Colonic mucosa (tissue), 4 donors: ENCODE results near the gene OR8A1. TPM values are rescaled to one million over a fixed set of nuclear protein-coding genes. Genes with fewer than 3 reads are reported as not detected.

ENCODE experiments used
- DNase-seq: peaks from one replicate; pipeline ENCODE4 v3.0.0-alpha.2; 2020
- H3K27ac ChIP-seq: fragments of 200-600 bp; one replicate; pipeline ENCODE4 v1.8.0; 2021
- H3K27me3 ChIP-seq: fragments of 200-600 bp; one replicate; pipeline ENCODE4 v1.8.0; 2021
- H3K36me3 ChIP-seq: fragments of 200-600 bp; one replicate; pipeline ENCODE4 v1.8.0; 2021
- H3K4me1 ChIP-seq: fragments of 200-600 bp; one replicate; pipeline ENCODE4 v1.8.0; 2021; ENCODE audit warnings: mild to moderate bottlenecking
- H3K4me3 ChIP-seq: fragments of 200-600 bp; one replicate; pipeline ENCODE4 v1.8.0; 2021
- H3K9ac ChIP-seq, 2 donors: one replicate each; pipeline ENCODE4 v1.7.0; 2013; ENCODE audit warnings: control low read depth in 2 of 2, low read depth in 2 of 2, low read length in 2 of 2
- H3K9me3 ChIP-seq: fragments of 200-600 bp; one replicate; pipeline ENCODE4 v1.8.0; 2021
- CTCF ChIP-seq: fragments of 200-600 bp; IDR thresholded peaks from one replicate; pipeline ENCODE4 v1.8.0; 2022; ENCODE audit warnings: antibody characterized with exemption, mild to moderate bottlenecking
- intact Hi-C: fragments of 100-400 bp; cut with DNase I; formaldehyde crosslinking; loops from one replicate; pipeline ENCODE4 v1.14.1; 2022
- total RNA-seq, 2 donors: library from RNA; stranded (reverse); fragmentation: NEBNext Ultra II Directional in 1 of 2; extraction: Animal tissue kit (Norgen Biotek cat#: 25700) in 1 of 2; gene quantifications; one replicate each; pipeline ENCODE4 v1.2.1, GENCODE V29; 2021
- donor health status: healthy.
- donor health status: DM: no; HTN: no; CAD: no.
- donor health status: DM: no; HTN: no; CAD: no.

The OR8A1 gene
- total RNA-seq, 2 donors from 2014 or later: not detected

GRCh38 chr11:124591430-124591829, 21.6 kb downstream of the OR8A1 start:
- intact Hi-C loops: loop anchor here (5.0 to 10.0 kb wide), 2 partner anchors 174 to 517 kb away; no protein-coding TSS in a partner anchor
- H3K4me3 ChIP-seq: no peak overlapping the region
- H3K27ac ChIP-seq: no peak overlapping the region
- no peak for TF ChIP-seq CTCF
- H3K4me1 ChIP-seq: no peaks in the 10 kb centered on the region
- H3K9me3 ChIP-seq: no peaks in the 10 kb centered on the region
- no peaks in the 10 kb centered on the region for H3K27me3 ChIP-seq
- DNase-seq: no peak
- no peaks in the 10 kb centered on the region for H3K36me3 ChIP-seq
- H3K9ac ChIP-seq: no peak overlapping the region

GRCh38 chr11:124592627-124593026, 22.8 kb downstream of the OR8A1 start:
- Histone ChIP-seq H3K27me3 (no peaks in the 10 kb centered on the region), H3K27ac (no peak overlapping the region), H3K9ac (no peak overlapping the region), H3K4me3 (no peak overlapping the region), H3K4me1 (no peaks in the 10 kb centered on the region), H3K9me3 (no peaks in the 10 kb centered on the region), H3K36me3 (no peaks in the 10 kb centered on the region)
- intact Hi-C loops: loop anchor here (5.0 to 10.0 kb wide), 2 partner anchors 175 to 518 kb away; no protein-coding TSS in a partner anchor
- DNase-seq: no peak
- no peak for TF ChIP-seq CTCF

GRCh38 chr11:124595302-124595701, 25.5 kb downstream of the OR8A1 start:
- no peak overlapping the region for H3K9ac ChIP-seq
- intact Hi-C loops: loop anchor here (10.0 kb wide), 1 partner anchor 521 kb away; no protein-coding TSS in a partner anchor
- no peaks in the 10 kb centered on the region for H3K4me1 ChIP-seq
- TF ChIP-seq CTCF: no peak
- no peaks in the 10 kb centered on the region for H3K36me3 ChIP-seq
- H3K4me3 ChIP-seq: no peak overlapping the region
- no peaks in the 10 kb centered on the region for H3K27me3 ChIP-seq
- no peak overlapping the region for H3K27ac ChIP-seq
- no peaks in the 10 kb centered on the region for H3K9me3 ChIP-seq
- no peak for DNase-seq

DNA sequence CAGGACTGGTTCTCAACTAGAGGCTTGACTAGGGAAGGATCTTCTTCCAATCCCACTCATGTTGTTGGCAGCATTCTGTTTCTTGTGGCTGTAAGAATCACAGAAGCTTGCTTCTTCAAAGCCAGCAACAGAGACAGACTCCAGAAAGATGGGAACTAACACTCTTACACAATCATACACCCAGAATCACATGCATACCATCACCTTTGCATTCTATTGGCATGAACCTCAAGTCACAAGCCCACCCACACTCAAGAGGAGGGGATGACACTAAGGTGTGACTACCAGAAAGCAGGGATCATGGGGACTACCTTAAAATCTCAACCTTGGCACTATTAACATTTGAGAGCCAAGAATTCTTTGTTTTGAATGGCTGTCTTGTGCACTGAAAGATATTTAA, 27.8 kb downstream of the OR8A1 start:
- DNase-seq: no peak
- Histone ChIP-seq H3K9me3 (no peaks in the 10 kb centered on the region), H3K27me3 (no peaks in the 10 kb centered on the region), H3K36me3 (no peaks in the 10 kb centered on the region), H3K4me1 (no peaks in the 10 kb centered on the region), H3K27ac (no peak overlapping the region), H3K9ac (no peak overlapping the region), H3K4me3 (no peak overlapping the region)
- intact Hi-C loops: loop anchor here (10.0 kb wide), 1 partner anchor 523 kb away; no protein-coding TSS in a partner anchor
- TF ChIP-seq CTCF: no peak

DNA sequence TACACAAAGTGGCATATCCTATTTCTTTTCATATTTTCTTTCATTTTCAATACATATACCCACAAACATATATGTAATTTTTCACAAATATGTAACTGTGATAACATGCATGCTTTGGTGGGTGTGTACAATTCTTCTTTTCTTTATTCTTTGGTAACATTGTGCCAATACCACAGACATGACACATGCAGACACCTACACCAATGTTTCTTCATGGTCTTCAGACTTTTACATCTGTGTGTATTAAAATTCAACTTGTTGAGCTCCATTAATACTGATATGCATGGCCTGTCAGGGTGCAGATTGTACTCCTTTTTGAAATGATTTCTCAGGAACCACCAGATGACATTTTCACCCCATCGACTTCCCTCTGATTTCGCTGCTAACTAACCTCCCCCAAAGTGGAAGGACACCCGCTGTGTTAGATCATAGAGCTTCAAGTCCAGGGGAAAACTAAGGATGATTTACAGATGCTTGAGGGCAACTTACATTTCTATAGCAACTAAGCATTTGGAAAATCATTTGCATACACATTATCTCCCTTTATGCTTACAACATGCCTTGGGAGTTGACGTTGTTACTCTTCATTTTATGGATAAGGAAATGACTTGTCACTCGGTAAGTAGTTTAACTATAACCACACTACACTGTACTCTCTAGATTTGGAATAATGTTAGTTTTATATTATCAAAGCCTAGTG, 31.0 kb downstream of the OR8A1 start:
- H3K9ac ChIP-seq: no peak overlapping the region
- H3K27me3 ChIP-seq: no peaks in the 10 kb centered on the region
- H3K4me3 ChIP-seq: no peak overlapping the region
- intact Hi-C loops: no loop called here
- no peaks in the 10 kb centered on the region for H3K9me3 ChIP-seq
- DNase-seq: no peak
- H3K4me1 ChIP-seq: no peaks in the 10 kb centered on the region
- no peaks in the 10 kb centered on the region for H3K36me3 ChIP-seq
- no peak for TF ChIP-seq CTCF
- no peak overlapping the region for H3K27ac ChIP-seq
